PFSK-1 (cell line): ENCODE results near the gene LPAR3.

Experiments
- POLR2AphosphoS5 ChIP-seq: IDR thresholded peaks from 2 replicates; pipeline ENCODE4 v1.6.1; 2012; ENCODE audit warnings: low read depth, mild to moderate bottlenecking, control low read depth, low read length, moderate library complexity
- SIN3A ChIP-seq: IDR thresholded peaks from 2 replicates; pipeline ENCODE4 v1.6.1; 2012; ENCODE audit warnings: mild to moderate bottlenecking, low read length, moderate library complexity, borderline replicate concordance; ENCODE audit not compliant: insufficient read depth
- TAF1 ChIP-seq: IDR thresholded peaks from 2 replicates; pipeline ENCODE4 v1.6.1; 2012; ENCODE audit warnings: low read length, control low read depth, borderline replicate concordance; ENCODE audit not compliant: insufficient read depth

GRCh38 chr1:84800090-84801073 is 92.6 kb downstream of the LPAR3 start:
- TF ChIP-seq POLR2AphosphoS5 (no peak), SIN3A (no peak), TAF1 (no peak)
